NCI-H2227 treated with DMSO at 0.1 percent for 48 hours (cell line): ENCODE data around the gene MOV10L1.
"Not testable (repeated sequence)": the region's sequence is repeated elsewhere in the genome, so short reads cannot be mapped to it uniquely, and the experiment has no call there.

Experiments
- DNase-seq: peaks from one replicate; lab custom pipeline; 2025; lab: John Stamatoyannopoulos, UW

The MOV10L1 gene

GRCh38 chr22:50157709-50158375 is 68.0 kb downstream of the MOV10L1 start:
- DNase-seq, result no peak

GRCh38 chr22:50160947-50161346 is 71.1 kb downstream of the MOV10L1 start:
- DNase-seq, result no peak

- DNase-seq, result no peak
Measured at GRCh38 chr22:50161508-50162390, 71.9 kb downstream of the MOV10L1 start.

- DNase-seq, result no peak
Measured at GRCh38 chr22:50162391-50162956, 72.7 kb downstream of the MOV10L1 start.

GRCh38 chr22:50165436-50166123 is 75.8 kb downstream of the MOV10L1 start:
- DNase-seq, result no peak

- DNase-seq, result no peak
Measured at GRCh38 chr22:50167689-50168489, 78.1 kb downstream of the MOV10L1 start.

GRCh38 chr22:50168490-50169180 is 78.8 kb downstream of the MOV10L1 start:
- not testable (repeated sequence) for DNase-seq

GRCh38 chr22:50169181-50169759 is 79.5 kb downstream of the MOV10L1 start:
- no peak for DNase-seq

- DNase-seq, result no peak
Measured at GRCh38 chr22:50169774-50170341, 80.1 kb downstream of the MOV10L1 start.

- DNase-seq, result no peak
Measured at GRCh38 chr22:50170453-50171318, 80.9 kb downstream of the MOV10L1 start, which contains the start of gene PANX2. Gene PANX2 (plus strand): TSS chr22:50170731. CDS start chr22:50170731, 0 bp downstream.

GRCh38 chr22:50171319-50171964 is 81.6 kb downstream of the MOV10L1 start:
- no peak for DNase-seq

GRCh38 chr22:50171965-50172421 is 82.2 kb downstream of the MOV10L1 start:
- no peak for DNase-seq

- DNase-seq, result no peak
Measured at GRCh38 chr22:50173311-50173982, 83.6 kb downstream of the MOV10L1 start.

GRCh38 chr22:50173983-50174355 is 84.2 kb downstream of the MOV10L1 start:
- no peak for DNase-seq

- DNase-seq, result no peak
Measured at GRCh38 chr22:50174382-50175190, 84.8 kb downstream of the MOV10L1 start.

GRCh38 chr22:50175191-50175461 is 85.3 kb downstream of the MOV10L1 start:
- no peak for DNase-seq
